GM23248 (cell line): Measurements from ENCODE around the gene A1BG. TPM values are rescaled to one million over a fixed set of nuclear protein-coding genes. Genes with fewer than 3 reads are reported as not detected.
A peak's percentile ranks its signal among the peaks of the same experiment; 100 is the strongest.

Source experiments
- DNase-seq: peaks from one replicate; pipeline ENCODE4 v3.0.0-alpha.2; 2015
- H2AFZ ChIP-seq: fragments of 200-600 bp; sonication (generic); 2 replicates; pipeline ENCODE4 v1.6.1; 2016; ENCODE audit warnings: antibody characterized with exemption
- H3F3A ChIP-seq: fragments of 200-600 bp; sonication (generic); 2 replicates; pipeline ENCODE4 v1.6.1; 2016; ENCODE audit warnings: mild to moderate bottlenecking, antibody characterized with exemption, mixed run types; ENCODE audit not compliant: insufficient read depth
- H3K27ac ChIP-seq: fragments of 200-600 bp; sonication (generic); 2 replicates; pipeline ENCODE4 v1.5.1; 2016; ENCODE audit warnings: mild to moderate bottlenecking
- H3K27me3 ChIP-seq: fragments of 200-600 bp; sonication (generic); replicated peaks from 2 replicates; pipeline ENCODE4 v1.6.1; 2016; ENCODE audit warnings: mild to moderate bottlenecking; ENCODE audit not compliant: insufficient read depth
- H3K36me3 ChIP-seq: fragments of 200-600 bp; sonication (generic); 2 replicates; pipeline ENCODE4 v1.6.1; 2016; ENCODE audit warnings: low read depth, mild to moderate bottlenecking
- H3K4me1 ChIP-seq: fragments of 200-600 bp; sonication (generic); 2 replicates; pipeline ENCODE4 v1.6.1; 2016; ENCODE audit warnings: mild to moderate bottlenecking; ENCODE audit not compliant: insufficient read depth
- H3K4me2 ChIP-seq: fragments of 200-600 bp; sonication (generic); one replicate; pipeline ENCODE4 v1.6.1; 2016; ENCODE audit warnings: mild to moderate bottlenecking; ENCODE audit not compliant: unreplicated experiment
- H3K4me3 ChIP-seq: fragments of 200-600 bp; sonication (generic); 2 replicates; pipeline ENCODE4 v1.5.1; 2016; ENCODE audit warnings: mild to moderate bottlenecking
- H3K79me2 ChIP-seq: fragments of 200-600 bp; sonication (generic); 2 replicates; pipeline ENCODE4 v1.6.1; 2016; ENCODE audit warnings: mild to moderate bottlenecking; ENCODE audit not compliant: insufficient read depth
- H3K9ac ChIP-seq: fragments of 200-600 bp; sonication (generic); 2 replicates; pipeline ENCODE4 v1.6.1; 2016; ENCODE audit warnings: mild to moderate bottlenecking
- H3K9me2 ChIP-seq: fragments of 200-600 bp; sonication (generic); 2 replicates; pipeline ENCODE4 v1.6.1; 2016; ENCODE audit warnings: mixed run types, mild to moderate bottlenecking, moderate library complexity; ENCODE audit not compliant: insufficient read depth
- H3K9me3 ChIP-seq: fragments of 200-600 bp; sonication (generic); one replicate; pipeline ENCODE4 v1.6.1; 2017; ENCODE audit warnings: low read depth
- H4K20me1 ChIP-seq: fragments of 200-600 bp; sonication (generic); 2 replicates; pipeline ENCODE4 v1.6.0; 2016; ENCODE audit not compliant: insufficient read depth
- EZH2 ChIP-seq: fragments of 200-600 bp; sonication (generic); IDR thresholded peaks from 2 replicates; pipeline ENCODE4 v1.6.1; 2018; ENCODE audit warnings: antibody characterized with exemption, mild to moderate bottlenecking; ENCODE audit not compliant: insufficient read depth, poor library complexity, severe bottlenecking
- EZH2phosphoT487 ChIP-seq: fragments of 200-600 bp; sonication (generic); IDR thresholded peaks from 2 replicates; pipeline ENCODE4 v1.6.1; 2018; ENCODE audit warnings: antibody characterized with exemption, moderate library complexity, mild to moderate bottlenecking, low read depth; ENCODE audit not compliant: insufficient read depth
- WGBS, 2 experiments: methylation state at CpG; one replicate each; pipeline ENCODE4 v1.1.6; 2015 to 2017; ENCODE audit warnings: low lambda C conversion rate in 2 of 2, low coverage in 1 of 2; ENCODE audit errors: missing lambda C conversion rate in 2 of 2; 5-methylcytosine and 5-hydroxymethylcytosine counted together
- in situ Hi-C: fragments of 300-500 bp; cut with MboI; formaldehyde crosslinking; loops from 2 replicates; pipeline ENCODE4 v1.15.0; 2020
- polyA plus RNA-seq: library from polyadenylated mRNA; unstranded; fragments of >200 nt; fragmentation: Nextera tagmentation; extraction: Ambion mirVana; gene quantifications from 2 replicates; pipeline ENCODE4 v1.2.1, GENCODE V29; 2016
- total RNA-seq: library from RNA; depleted of rRNA; stranded (reverse); fragments of >200 nt; shearing (Covaris generic); gene quantifications from 2 replicates; pipeline ENCODE4 v1.2.3, GENCODE V29; 2014

The A1BG gene
- total and polyA plus RNA-seq, 2 experiments from 2014 or later = 22.0 to 31.3 TPM

- H3K36me3 ChIP-seq = no peaks in the 10 kb centered on the region
- peaks cover 4% of the 10 kb centered on the region; the same call in 1 of the 2 replicates for H3K4me1 ChIP-seq
- in situ Hi-C loops = no loop called here
- DNase-seq = peak; percentile 75
- peak overlapping the region; percentile 74 for H3K9ac ChIP-seq
- H4K20me1 ChIP-seq = no peaks in the 10 kb centered on the region
- H3K4me2 ChIP-seq = peak overlapping the region; percentile 77
- H3K27ac ChIP-seq = peak overlapping the region; percentile 23
- H3K4me3 ChIP-seq = peak overlapping the region; percentile 89
- peaks cover 49% of the 10 kb centered on the region for H3K79me2 ChIP-seq
- WGBS, 2 experiments = 2% methylated on average over 68 to 77 of the region's 82 CpGs
- no peaks in the 10 kb centered on the region for H3K27me3 ChIP-seq
- H2AFZ ChIP-seq = peak overlapping the region; percentile 85
- H3K9me2 ChIP-seq = no peaks in the 10 kb centered on the region
- TF ChIP-seq EZH2phosphoT487 (no peak), EZH2 (no peak)
- H3K9me3 ChIP-seq = no peaks in the 10 kb centered on the region
- H3F3A ChIP-seq = peaks cover 10% of the 10 kb centered on the region; the same call in 1 of the 2 replicates
Measured at GRCh38 chr19:58346961-58347929, 6.0 kb downstream of the A1BG start.

GRCh38 chr19:58345558-58345957 lies 7.7 kb downstream of the A1BG start:
- Histone ChIP-seq H3K9me2 (no peaks in the 10 kb centered on the region), H3K27me3 (no peaks in the 10 kb centered on the region), H3K4me3 (no peak overlapping the region), H2AFZ (no peak overlapping the region), H3K36me3 (no peaks in the 10 kb centered on the region), H3K9me3 (no peaks in the 10 kb centered on the region), H4K20me1 (no peaks in the 10 kb centered on the region), H3K79me2 (peaks cover 66% of the 10 kb centered on the region), H3K27ac (no peak overlapping the region), H3K9ac (no peak overlapping the region), H3F3A (peaks cover 10% of the 10 kb centered on the region; the same call in 1 of the 2 replicates), H3K4me1 (peaks cover 4% of the 10 kb centered on the region; the same call in 1 of the 2 replicates), H3K4me2 (no peak overlapping the region)
- DNase-seq = peak; percentile 36
- WGBS, 2 experiments = 45 to 50% methylated on average over 5 of the region's 5 CpGs
- no peak for TF ChIP-seq EZH2
- no peak for TF ChIP-seq EZH2phosphoT487
- in situ Hi-C loops = no loop called here

GRCh38 chr19:58338825-58339558 lies 14.3 kb downstream of the A1BG start:
- DNase-seq = peak; percentile 37
- no peak overlapping the region for H3K4me2 ChIP-seq
- H4K20me1 ChIP-seq = no peaks in the 10 kb centered on the region
- in situ Hi-C loops = no loop called here
- no peaks in the 10 kb centered on the region for H3K9me2 ChIP-seq
- H3K27me3 ChIP-seq = no peaks in the 10 kb centered on the region
- no peak for TF ChIP-seq EZH2
- TF ChIP-seq EZH2phosphoT487 = no peak
- H3F3A ChIP-seq = no peaks in the 10 kb centered on the region
- H3K4me1 ChIP-seq = no peaks in the 10 kb centered on the region
- no peak overlapping the region for H3K9ac ChIP-seq
- peaks cover 30% of the 10 kb centered on the region for H3K79me2 ChIP-seq
- no peak overlapping the region for H3K27ac ChIP-seq
- WGBS, 2 experiments = 83 to 84% methylated on average over 29 to 30 of the region's 30 CpGs
- H3K36me3 ChIP-seq = peaks cover 13% of the 10 kb centered on the region
- H2AFZ ChIP-seq = no peak overlapping the region
- H3K4me3 ChIP-seq = no peak overlapping the region
- no peaks in the 10 kb centered on the region for H3K9me3 ChIP-seq

GRCh38 chr19:58338336-58338735 lies 15.0 kb downstream of the A1BG start:
- Histone ChIP-seq H3K4me2 (no peak overlapping the region), H3K4me1 (no peaks in the 10 kb centered on the region), H4K20me1 (no peaks in the 10 kb centered on the region), H3K4me3 (no peak overlapping the region), H3K9me2 (no peaks in the 10 kb centered on the region), H3K36me3 (peaks cover 13% of the 10 kb centered on the region), H3K9me3 (no peaks in the 10 kb centered on the region), H3K9ac (no peak overlapping the region), H3K79me2 (peaks cover 35% of the 10 kb centered on the region), H2AFZ (no peak overlapping the region), H3K27ac (no peak overlapping the region), H3K27me3 (no peaks in the 10 kb centered on the region), H3F3A (no peaks in the 10 kb centered on the region)
- 89 to 95% methylated on average over 10 to 11 of the region's 11 CpGs for WGBS, 2 experiments
- no peak for DNase-seq
- TF ChIP-seq EZH2 (no peak), EZH2phosphoT487 (no peak)
- in situ Hi-C loops = no loop called here
